ENCODE measurements around the gene BMS1. TPM values are rescaled to one million over a fixed set of nuclear protein-coding genes. Genes with fewer than 3 reads are reported as not detected.
"Not testable (repeated sequence)": the region's sequence is repeated elsewhere in the genome, so short reads cannot be mapped to it uniquely, and the experiment has no call there.

The BMS1 gene
- total and polyA plus RNA-seq, 8 donors, result 1.8 to 33.9 (median 6.7) TPM

DNA sequence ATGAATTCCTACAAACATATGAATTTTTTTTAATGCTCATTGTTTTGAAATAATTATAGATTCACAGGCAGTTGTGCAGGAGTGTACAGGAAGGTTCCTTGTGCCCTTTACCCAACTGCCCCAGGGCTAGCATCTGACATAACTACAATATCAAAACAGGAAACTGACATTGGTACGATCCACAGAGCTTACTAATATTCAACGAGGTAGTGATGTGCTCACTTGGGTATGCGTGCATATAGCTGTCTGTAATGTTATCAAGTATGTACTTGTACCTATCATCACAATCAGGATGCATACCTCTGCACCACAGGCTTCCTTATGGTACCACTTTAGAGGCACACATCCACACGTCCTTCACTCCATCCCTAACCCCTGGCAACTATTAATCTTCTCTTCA lies 68.3 kb downstream of the BMS1 start:
- intact Hi-C loops (cut with DNase I; ENCODE audit: low total_unique reads), result no loop called here
- no peaks in the 10 kb centered on the region for H3K4me1 ChIP-seq
- 53 to 71% (median 59%) methylated on average over 4 of the region's 4 CpGs for WGBS, 5 donors
- no peak overlapping the region for H3K4me3 ChIP-seq
- DNase-seq, result no peak
- peaks cover 0 to 9% (median 4%) of the 10 kb centered on the region in 4 donors for H3K9me3 ChIP-seq
- H3K27ac ChIP-seq, result no peak overlapping the region
- peaks cover 0 to 31% (median 0%) of the 10 kb centered on the region in 3 donors for H3K27me3 ChIP-seq
- TF ChIP-seq EP300 (IDR thresholded peaks at IDR 0.05) (no peak), POLR2AphosphoS5 (IDR thresholded peaks at IDR 0.05) (no peak), POLR2A (IDR thresholded peaks at IDR 0.05) (no peak)
- H3K36me3 ChIP-seq, result no peaks in the 10 kb centered on the region

DNA sequence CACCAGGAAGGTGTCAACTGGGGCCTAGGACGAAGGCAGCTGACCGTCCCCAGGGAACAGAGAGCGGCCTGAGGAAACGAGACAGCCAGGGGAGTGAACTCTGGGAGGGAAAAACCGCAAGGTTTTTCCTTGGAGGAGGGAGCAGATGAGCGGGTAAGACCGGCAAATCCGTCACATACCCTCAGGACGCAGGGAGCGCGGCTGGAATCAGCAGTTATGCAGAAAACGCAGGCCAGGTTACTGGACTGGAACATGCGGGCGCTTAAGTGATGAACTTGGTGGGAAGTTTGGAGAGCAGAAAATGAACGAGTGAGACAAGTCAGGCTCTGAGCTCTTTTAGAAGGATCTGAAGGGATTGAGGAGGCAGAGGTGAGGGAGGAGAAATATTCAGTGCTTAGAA lies 76.7 kb downstream of the BMS1 start:
- no peaks in the 10 kb centered on the region for H3K9me3 ChIP-seq
- intact Hi-C loops (cut with DNase I; ENCODE audit: low total_unique reads), result no loop called here

GRCh38 chr10:42860016-42860415 lies 77.4 kb downstream of the BMS1 start:
- H3K27ac ChIP-seq; intact Hi-C loops (cut with DNase I; ENCODE audit: low total_unique reads); DNase-seq; H3K36me3 ChIP-seq; H3K4me3 ChIP-seq; H3K4me1 ChIP-seq; H3K9me3 ChIP-seq: not testable (repeated sequence)
- H3K27me3 ChIP-seq, result peaks cover 0 to 55% (median 7%) of the 10 kb centered on the region in 3 donors
- WGBS, 5 donors, result 76 to 86% (median 81%) methylated on average over 11 of the region's 11 CpGs

More for the DNA sequence above, 76.7 kb downstream of the BMS1 start:
- Histone ChIP-seq H3K4me3 (no peak overlapping the region), H3K27me3 (peaks cover 0 to 52% (median 0%) of the 10 kb centered on the region in 3 donors), H3K27ac (no peak overlapping the region), H3K4me1 (no peaks in the 10 kb centered on the region), H3K36me3 (no peaks in the 10 kb centered on the region)
- DNase-seq, result no peak
- TF ChIP-seq, protein P1, sequence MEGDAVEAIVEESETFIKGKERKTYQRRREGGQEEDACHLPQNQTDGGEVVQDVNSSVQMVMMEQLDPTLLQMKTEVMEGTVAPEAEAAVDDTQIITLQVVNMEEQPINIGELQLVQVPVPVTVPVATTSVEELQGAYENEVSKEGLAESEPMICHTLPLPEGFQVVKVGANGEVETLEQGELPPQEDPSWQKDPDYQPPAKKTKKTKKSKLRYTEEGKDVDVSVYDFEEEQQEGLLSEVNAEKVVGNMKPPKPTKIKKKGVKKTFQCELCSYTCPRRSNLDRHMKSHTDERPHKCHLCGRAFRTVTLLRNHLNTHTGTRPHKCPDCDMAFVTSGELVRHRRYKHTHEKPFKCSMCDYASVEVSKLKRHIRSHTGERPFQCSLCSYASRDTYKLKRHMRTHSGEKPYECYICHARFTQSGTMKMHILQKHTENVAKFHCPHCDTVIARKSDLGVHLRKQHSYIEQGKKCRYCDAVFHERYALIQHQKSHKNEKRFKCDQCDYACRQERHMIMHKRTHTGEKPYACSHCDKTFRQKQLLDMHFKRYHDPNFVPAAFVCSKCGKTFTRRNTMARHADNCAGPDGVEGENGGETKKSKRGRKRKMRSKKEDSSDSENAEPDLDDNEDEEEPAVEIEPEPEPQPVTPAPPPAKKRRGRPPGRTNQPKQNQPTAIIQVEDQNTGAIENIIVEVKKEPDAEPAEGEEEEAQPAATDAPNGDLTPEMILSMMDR (IDR thresholded peaks at IDR 0.05), result no peak
- TF ChIP-seq POLR2A (IDR thresholded peaks at IDR 0.05) (no peak), EP300 (IDR thresholded peaks at IDR 0.05) (no peak), POLR2AphosphoS5 (IDR thresholded peaks at IDR 0.05) (no peak)
- WGBS, 5 donors, result 49 to 64% (median 60%) methylated on average over 15 of the region's 15 CpGs

DNA sequence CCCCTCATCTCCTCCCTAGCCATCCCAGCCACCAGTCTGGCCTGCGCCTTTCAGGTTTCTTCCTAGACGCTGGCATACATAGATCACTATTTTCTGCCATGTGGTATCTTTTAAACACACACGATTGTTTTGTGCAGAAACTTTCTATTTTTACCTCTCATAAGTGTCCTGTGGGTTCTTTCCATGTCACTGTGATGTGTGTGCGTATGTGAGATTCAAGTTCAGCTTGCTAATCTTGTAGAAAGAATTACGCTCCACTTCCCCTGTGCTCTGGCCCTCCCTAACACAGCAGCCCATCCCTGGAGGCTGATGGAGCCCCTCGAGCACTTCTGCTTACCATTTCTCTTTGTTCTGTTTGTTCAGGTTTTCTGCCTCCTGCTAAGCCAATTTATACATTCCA lies 80.2 kb downstream of the BMS1 start:
- peaks cover 3 to 71% (median 23%) of the 10 kb centered on the region in 3 donors for H3K27me3 ChIP-seq
- DNase-seq; H3K9me3 ChIP-seq; H3K36me3 ChIP-seq; H3K4me3 ChIP-seq; H3K27ac ChIP-seq; intact Hi-C loops (cut with DNase I; ENCODE audit: low total_unique reads): not testable (repeated sequence)
- 58 to 69% (median 60%) methylated on average over 6 of the region's 6 CpGs for WGBS, 5 donors
- H3K4me1 ChIP-seq, result peaks cover 7 to 15% (median 12%) of the 10 kb centered on the region in 4 donors

DNA sequence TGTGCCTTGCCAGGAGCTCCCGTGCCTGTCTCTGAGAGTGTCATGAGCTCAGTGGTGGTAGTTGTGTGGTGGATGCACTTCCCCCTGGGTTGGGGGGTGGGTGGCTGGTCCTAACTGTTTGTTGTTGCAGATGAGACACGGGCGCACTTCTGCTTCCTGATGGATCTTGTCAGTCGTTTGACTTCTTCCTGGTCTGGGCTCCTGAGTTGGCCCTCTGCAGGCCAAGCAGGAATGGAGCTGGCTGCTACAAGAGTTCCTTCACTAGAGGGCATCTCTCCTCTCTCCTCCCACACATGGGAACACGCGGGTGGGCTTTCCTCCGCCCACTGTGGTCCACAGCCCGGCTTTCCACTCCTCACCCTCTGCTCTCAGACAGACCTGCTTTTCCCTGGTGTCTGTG lies 82.0 kb downstream of the BMS1 start:
- TF ChIP-seq POLR2AphosphoS5 (IDR thresholded peaks at IDR 0.05) (no peak), POLR2A (IDR thresholded peaks at IDR 0.05) (no peak), EP300 (IDR thresholded peaks at IDR 0.05) (no peak)
- TF ChIP-seq, protein P1 (IDR thresholded peaks at IDR 0.05), result no peak
- Histone ChIP-seq H3K27ac (no peak overlapping the region), H3K9me3 (no peaks in the 10 kb centered on the region), H3K4me1 (peaks cover 7 to 15% (median 12%) of the 10 kb centered on the region in 4 donors), H3K36me3 (no peaks in the 10 kb centered on the region), H3K27me3 (peaks cover 3 to 58% (median 23%) of the 10 kb centered on the region in 3 donors), H3K4me3 (no peak overlapping the region)
- WGBS, 5 donors, result 10 to 27% (median 17%) methylated on average over 6 to 8 of the region's 8 CpGs
- peak in 1 of 2 donors; percentile 28 for DNase-seq
- intact Hi-C loops (cut with DNase I; ENCODE audit: low total_unique reads), result no loop called here

GRCh38 chr10:42865716-42866114 lies 83.1 kb downstream of the BMS1 start:
- intact Hi-C loops (cut with DNase I; ENCODE audit: low total_unique reads), result loop anchor here (5.0 kb wide), 1 partner anchor 237 kb away; no protein-coding TSS in a partner anchor

More at GRCh38 chr10:42865716-42866114, 83.1 kb downstream of the BMS1 start:
- no peaks in the 10 kb centered on the region for H3K36me3 ChIP-seq
- no peak overlapping the region for H3K27ac ChIP-seq
- TF ChIP-seq, protein P1 (IDR thresholded peaks at IDR 0.05), result no peak
- TF ChIP-seq POLR2A (IDR thresholded peaks at IDR 0.05), result no peak
- no peak for TF ChIP-seq POLR2AphosphoS5 (IDR thresholded peaks at IDR 0.05)
- no peak for TF ChIP-seq EP300 (IDR thresholded peaks at IDR 0.05)
- peaks cover 3 to 47% (median 23%) of the 10 kb centered on the region in 3 donors for H3K27me3 ChIP-seq
- peaks cover 7 to 15% (median 12%) of the 10 kb centered on the region in 4 donors for H3K4me1 ChIP-seq
- 46 to 54% (median 49%) methylated on average over 9 to 18 of the region's 18 CpGs for WGBS, 5 donors
- no peaks in the 10 kb centered on the region for H3K9me3 ChIP-seq
- no peak overlapping the region for H3K4me3 ChIP-seq
- DNase-seq, result no peak

Measured in stomach (tissue), 9 donors.